Urothelium cell line (cell line): ENCODE measurements around the gene SLC6A3.

Experiments
- DNase-seq: peaks from one replicate; pipeline ENCODE4 v3.0.0; 2011; ENCODE audit warnings: low spot score, mixed read lengths
- FAIRE-seq: peaks from 2 replicates; lab custom pipeline; 2011; peaks lifted over from hg19 to GRCh38; lab: Jason Lieb, UNC

Gene SLC6A3

DNA sequence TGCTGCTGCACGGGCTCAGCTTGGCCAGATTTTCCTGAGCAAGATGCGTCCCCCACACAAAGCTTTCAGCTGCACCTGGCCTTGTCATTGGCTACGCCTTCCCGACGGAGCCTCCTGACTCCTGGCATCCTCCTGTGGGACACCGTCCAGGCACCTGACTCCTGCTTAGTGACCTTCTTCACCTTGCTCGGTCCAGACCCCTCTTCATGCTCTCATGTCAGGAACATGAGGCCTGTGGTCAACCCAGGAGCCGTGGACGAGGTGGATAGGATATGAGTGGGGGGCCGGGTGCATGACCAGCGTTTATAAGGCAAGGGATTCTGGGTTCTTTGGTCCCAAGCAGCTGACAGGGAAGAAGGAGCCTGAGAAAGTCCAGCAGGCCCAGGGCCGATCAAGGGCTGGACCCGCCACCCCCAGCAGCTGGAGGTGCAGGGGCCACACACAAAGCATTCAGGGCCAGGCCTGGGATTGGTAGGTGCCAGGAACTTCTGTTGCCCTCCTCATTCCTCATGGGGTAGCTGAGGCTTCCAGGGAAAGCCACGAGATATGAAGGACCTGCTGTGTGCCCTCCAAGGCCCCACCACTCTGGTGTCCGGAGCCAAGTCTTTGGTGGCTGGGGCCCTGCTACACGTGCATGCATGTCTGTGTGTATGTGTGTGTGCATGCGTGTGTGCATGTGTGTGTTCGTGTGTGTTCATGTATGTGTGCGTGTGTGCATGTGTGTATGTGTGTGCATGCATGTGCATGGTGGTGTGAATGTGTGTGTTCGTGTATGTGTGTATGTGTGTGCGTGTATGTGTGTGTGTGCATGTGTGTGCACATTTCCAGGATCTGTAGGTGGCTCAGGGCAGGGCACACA, 34.9 kb downstream of the SLC6A3 start:
- FAIRE-seq: peak; percentile 98

DNA sequence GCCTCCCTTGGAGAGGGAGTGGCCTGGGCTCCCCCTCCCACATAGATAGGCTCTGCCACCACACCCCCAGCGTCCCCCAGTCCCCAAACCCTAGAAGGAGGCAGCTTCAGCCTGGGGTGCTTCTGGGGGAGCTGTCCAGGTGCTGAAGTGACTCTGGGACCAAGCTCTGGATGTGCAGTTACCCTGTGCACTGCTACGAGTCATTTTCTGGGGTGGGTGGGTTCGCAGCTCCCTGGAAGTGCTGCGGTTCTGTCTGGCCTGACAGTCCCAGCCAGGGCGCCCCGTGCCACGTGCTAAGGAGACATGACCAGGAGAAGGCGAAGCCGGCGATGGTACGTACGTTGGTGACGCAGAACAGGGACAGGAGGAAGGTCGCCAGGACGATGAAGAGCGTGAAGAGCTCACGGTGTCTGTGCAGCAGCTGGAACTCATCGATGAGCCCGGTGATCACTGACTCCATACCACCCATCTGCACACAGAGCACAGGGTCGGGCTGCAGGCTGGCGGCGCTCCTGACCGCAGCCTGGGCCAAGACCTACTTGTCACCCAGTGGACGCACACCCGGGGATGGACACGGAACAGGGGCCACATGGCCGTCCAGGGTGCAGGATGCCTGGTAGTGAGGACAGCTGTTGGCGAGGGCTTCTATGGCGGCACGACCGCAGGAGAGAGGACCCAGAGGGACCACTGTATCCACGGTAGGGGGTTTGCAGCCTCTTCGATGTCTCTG, 35.7 kb downstream of the SLC6A3 start:
- peak; percentile 46 for FAIRE-seq

More for the DNA sequence above, 34.9 kb downstream of the SLC6A3 start:
- DNase-seq: no peak

DNA sequence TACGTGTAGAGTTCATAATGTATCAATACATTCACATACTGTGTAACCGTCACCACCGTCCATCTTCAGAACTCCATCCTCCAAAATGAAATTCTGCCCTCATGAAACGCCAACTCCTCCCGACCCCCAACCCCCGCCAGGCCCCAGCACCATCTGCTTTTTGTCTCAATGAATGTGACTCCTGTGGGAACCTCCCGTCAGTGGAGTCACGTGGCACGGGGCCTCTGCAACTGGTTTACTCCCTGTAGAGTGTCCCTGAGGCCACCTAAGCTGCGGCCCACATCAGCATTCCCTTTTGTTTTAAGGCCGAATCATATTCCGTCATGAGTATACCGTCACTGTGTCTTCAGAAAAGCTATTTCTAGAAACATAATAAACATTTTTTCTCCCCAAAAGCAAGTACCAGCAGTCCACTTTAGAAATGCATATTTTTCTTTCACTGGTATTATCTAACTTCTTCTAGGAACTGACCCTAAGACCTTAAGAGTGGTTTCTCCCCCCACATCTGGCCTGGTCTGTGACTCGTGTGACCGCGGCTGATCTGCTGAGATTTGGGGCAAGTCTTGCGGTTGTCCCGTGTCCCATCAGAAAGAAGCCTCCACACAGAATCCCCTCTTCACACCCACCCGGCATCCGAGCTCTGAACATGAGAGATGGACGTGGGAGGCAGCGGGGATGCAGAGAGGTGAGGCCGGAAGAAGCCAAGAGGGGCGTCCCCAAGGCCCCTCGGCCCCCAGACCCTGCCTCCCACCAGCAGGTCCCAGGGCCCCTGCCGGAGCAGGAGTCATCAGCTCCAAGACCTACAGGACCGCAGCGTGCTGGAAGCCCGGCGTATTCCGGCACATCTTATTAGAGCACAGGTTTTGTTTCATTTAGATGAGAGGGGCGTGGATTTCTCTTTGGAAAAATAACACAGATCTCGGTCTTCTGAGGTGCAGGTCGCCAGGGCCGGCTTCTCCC, 38.3 kb downstream of the SLC6A3 start:
- DNase-seq: no peak
- FAIRE-seq: no peak

More for the DNA sequence above, 35.7 kb downstream of the SLC6A3 start:
- peak; percentile 62 for DNase-seq

GRCh38 chr5:1405539-1406530, 39.4 kb downstream of the SLC6A3 start:
- DNase-seq (no peak), FAIRE-seq (no peak)

GRCh38 chr5:1405121-1405520, 40.1 kb downstream of the SLC6A3 start:
- no peak for DNase-seq
- FAIRE-seq: no peak

DNA sequence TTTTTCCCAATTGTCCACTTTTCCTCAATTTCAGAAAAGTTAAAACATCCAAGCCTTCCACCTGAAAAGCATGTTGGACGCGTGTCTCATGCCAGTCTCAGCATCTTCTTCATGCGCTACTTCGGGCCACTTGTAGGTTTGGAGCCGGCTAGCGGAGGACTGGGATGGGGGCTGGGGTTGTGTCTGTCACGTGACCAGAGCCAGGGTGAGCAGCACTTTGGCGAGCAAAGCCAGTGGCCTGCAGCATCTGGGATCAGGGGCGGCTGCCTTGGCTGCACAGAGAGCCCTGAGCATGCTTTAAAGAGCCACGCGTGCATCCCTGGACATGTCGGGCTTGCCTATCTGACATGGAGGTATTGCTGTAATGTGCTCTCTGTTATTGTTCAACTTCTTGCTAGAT, 41.2 kb downstream of the SLC6A3 start:
- FAIRE-seq (no peak), DNase-seq (no peak)

DNA sequence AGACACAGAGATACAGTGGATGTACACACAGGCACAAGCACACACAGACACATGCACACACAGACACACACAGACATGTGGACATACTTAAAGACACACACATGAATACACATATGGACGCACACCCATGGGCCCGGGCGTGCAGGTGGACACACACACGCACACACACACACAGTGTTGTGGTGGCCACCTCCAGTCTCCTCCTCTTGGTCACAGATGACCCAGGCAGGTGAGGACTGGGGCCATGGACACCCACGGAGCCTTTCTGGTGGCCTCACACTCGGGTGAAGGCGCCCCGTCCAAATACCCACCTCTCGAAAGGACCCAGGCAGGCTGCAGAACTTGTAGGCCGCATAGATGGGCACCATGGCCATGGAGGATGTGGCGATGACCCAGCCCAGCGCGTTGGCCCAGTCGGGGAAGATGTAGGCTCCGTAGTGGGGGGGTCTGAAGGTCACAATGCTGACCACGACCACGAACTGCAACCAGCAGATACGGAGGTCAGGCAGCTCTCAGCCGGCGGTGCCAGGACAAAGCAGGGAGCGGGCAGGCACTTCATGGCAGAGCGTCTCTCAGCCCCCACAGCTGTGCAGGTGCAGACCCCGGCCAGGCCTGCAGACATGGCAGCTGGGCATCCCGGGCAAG, 42.5 kb downstream of the SLC6A3 start:
- FAIRE-seq: no peak
- no peak for DNase-seq

DNA sequence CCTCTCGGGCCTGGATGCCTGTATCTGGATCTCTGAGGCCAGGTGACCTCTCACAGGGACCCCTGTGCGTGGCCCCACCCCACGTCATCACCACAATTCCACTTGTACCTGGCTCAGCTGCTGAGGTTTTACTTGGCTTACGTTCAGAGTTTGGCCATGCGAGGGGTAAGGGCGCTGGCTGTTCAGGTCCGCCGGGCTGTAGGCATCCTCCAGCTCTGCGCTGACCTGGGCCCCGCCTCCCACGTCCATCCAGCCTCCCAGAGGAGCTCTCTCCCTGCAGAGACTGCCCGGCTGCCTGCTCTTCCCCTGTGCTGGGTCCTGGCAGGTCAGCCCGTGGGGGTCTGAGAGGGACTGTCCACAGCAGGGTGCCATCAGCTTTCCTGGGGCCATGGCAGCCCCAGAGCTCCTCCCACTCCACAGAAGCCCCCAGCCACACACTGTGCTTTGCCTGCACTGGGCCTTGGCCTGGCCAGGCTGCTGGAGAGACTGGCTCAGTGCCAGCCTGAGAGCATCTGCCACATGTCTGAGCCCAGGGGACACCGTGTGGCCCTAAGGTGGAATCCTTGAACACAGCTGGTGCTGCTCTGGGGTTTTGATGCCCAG, 43.6 kb downstream of the SLC6A3 start:
- no peak for FAIRE-seq

GRCh38 chr5:1400936-1401335, 44.3 kb downstream of the SLC6A3 start:
- FAIRE-seq: no peak
- DNase-seq: no peak

More for the DNA sequence above, 43.6 kb downstream of the SLC6A3 start:
- DNase-seq: no peak

DNA sequence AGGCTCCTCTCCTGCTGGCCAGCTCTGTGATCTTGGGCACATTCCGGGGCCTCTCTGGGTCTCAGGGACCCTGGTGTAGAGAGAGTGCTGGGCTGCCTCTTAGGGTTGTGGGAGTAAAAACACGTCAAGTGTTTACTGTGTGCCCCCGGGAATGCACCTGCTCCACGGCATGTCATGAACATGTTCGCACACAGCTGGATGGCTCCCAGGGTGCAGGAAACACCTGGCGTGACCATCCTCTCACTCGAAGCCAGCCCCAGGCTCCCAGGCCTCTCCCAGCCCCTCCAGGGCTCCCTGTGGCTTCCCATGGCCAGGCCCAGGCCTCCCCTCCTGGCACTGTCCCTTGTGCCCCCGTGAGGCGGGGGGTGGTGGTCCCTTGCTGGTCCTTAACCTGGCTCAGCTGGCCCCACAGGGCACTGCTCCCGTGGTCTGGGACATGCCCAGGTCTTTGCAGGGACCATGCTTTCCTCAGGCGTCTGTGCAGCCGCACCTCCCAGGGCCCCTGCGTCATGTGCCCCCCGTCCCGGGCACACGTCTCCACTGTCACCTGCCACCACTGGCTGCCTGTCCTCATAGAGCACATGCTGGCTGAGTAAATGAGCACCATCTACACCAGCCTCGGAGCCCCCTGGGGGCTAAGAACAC, 44.9 kb downstream of the SLC6A3 start:
- DNase-seq (no peak), FAIRE-seq (no peak)

- DNase-seq (no peak), FAIRE-seq (no peak)
These were observed 45.5 kb downstream of the SLC6A3 start for GRCh38 chr5:1399737-1400136.

- FAIRE-seq (no peak), DNase-seq (no peak)
These were observed 48.9 kb downstream of the SLC6A3 start for GRCh38 chr5:1396293-1396816.

- no peak for DNase-seq
- FAIRE-seq: no peak
These were observed 50.1 kb downstream of the SLC6A3 start for GRCh38 chr5:1394881-1395860.

DNA sequence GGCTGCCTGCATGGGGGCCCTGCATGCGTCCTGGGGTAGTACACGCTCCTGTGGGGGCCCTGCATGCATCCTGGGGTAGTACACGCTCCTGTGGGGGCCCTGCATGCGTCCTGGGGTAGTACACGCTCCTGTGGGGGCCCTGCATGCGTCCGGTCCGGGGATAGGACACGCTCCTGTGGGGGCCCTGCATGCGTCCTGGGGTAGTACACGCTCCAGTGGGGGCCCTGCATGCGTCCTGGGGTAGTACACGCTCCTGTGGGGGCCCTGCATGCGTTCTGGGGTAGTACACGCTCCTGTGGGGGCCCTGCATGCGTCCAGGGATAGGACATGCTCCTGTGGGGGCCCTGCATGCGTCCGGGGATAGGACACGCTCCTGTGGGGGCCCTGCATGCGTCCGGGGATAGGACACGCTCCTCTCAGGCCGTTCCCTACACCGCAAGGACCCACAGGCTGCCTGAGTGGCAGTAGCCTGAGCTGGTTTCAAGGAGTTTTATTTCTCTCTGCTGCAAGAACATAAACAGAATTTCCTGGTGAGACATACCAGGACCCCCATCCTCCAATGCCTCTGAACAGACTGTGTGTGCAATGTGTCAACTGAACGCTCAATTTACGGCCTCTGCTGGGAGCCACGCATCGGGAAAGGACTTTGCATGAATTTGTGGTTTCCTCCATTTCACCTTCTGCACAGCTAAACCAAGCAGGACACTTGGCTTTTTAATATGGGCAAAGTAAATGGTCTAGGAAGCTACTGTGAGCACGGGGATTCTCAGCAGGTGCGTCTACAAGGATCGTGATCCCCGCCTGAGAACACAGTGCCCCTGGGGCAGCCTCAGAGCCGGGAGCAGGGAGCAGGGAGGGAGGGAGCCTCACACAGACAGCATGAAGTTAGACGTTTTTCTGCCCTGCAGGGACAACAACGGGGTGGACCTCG, 51.4 kb downstream of the SLC6A3 start:
- no peak for DNase-seq
- FAIRE-seq: no peak

DNA sequence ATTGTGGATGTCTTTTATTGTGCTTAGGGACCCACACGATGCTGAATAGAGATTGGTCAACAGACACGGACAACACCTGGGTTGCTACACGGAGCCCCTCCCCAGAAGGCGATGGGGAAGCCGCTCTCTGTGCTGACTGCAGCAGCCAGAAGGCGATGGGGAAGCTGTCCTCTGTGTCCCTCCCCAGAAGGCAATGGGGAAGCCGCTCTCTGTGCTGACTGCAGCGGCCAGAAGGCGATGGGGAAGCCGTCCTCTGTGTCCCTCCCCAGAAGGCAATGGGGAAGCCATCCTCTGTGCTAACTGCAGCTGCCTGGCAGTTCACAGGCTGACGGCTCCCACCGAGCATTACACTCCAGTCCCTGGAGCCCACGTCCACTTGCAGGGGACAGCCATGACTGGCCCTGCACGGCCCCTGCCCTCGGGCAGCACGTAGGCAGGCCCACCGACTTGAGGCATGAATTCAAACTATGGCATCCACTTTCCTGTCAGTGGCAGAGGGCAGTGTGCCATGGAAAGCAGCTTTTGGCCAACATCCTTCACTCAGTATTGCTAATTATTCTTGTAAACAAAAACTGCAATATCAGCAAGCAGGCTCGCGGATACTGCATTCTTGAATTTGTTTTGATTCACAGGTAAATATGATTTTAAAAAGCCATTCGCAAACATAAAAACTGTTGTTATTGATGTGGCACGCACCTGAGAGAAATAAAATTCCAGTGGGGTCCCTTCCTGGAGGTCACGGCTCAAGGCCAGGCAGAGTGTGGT, 52.3 kb downstream of the SLC6A3 start:
- no peak for FAIRE-seq
- no peak for DNase-seq
